C4-2B (cell line): Measurements from ENCODE around the gene ULK1.

Experiments used
- H3K27ac ChIP-seq: fragments of 450-650 bp; 2 replicates; pipeline ENCODE4 v1.5.1; 2017
- ZFX ChIP-seq: fragments of 450-650 bp; IDR thresholded peaks from 2 replicates; pipeline ENCODE4 v1.6.1; 2017
- TF ChIP-seq, protein P1 (sequence below): fragments of 450-650 bp; conservative IDR thresholded peaks from 2 replicates; pipeline ENCODE4 v1.5.1; 2017; ENCODE audit warnings: mild to moderate bottlenecking

The ULK1 gene

DNA sequence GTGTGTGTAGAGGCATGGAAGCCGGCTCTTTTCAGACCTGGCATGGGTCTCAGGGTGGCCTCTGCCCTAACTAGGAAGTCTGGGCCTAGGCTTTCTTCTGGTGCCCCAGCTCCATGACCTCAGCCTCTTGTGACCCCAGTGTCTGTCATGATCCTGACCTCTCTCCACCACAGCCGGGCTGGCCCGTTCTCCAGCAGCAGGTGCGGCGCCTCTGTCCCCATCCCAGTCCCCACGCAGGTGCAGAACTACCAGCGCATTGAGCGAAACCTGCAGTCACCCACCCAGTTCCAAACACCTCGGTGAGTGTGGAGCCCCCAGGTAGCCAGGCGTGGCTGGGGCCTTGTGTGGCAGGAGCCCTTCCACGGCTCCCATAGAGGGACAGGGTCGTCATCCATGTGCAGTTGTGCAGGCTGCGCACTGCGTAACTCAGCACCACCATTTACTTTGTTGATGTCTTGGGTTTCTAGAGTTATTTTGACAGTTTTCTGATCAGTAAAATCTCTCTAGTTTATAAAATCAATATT is 19.8 kb downstream of the ULK1 start:
- no peak for TF ChIP-seq ZFX
- TF ChIP-seq, protein P1, sequence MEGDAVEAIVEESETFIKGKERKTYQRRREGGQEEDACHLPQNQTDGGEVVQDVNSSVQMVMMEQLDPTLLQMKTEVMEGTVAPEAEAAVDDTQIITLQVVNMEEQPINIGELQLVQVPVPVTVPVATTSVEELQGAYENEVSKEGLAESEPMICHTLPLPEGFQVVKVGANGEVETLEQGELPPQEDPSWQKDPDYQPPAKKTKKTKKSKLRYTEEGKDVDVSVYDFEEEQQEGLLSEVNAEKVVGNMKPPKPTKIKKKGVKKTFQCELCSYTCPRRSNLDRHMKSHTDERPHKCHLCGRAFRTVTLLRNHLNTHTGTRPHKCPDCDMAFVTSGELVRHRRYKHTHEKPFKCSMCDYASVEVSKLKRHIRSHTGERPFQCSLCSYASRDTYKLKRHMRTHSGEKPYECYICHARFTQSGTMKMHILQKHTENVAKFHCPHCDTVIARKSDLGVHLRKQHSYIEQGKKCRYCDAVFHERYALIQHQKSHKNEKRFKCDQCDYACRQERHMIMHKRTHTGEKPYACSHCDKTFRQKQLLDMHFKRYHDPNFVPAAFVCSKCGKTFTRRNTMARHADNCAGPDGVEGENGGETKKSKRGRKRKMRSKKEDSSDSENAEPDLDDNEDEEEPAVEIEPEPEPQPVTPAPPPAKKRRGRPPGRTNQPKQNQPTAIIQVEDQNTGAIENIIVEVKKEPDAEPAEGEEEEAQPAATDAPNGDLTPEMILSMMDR, result no peak
- no peak overlapping the region for H3K27ac ChIP-seq

DNA sequence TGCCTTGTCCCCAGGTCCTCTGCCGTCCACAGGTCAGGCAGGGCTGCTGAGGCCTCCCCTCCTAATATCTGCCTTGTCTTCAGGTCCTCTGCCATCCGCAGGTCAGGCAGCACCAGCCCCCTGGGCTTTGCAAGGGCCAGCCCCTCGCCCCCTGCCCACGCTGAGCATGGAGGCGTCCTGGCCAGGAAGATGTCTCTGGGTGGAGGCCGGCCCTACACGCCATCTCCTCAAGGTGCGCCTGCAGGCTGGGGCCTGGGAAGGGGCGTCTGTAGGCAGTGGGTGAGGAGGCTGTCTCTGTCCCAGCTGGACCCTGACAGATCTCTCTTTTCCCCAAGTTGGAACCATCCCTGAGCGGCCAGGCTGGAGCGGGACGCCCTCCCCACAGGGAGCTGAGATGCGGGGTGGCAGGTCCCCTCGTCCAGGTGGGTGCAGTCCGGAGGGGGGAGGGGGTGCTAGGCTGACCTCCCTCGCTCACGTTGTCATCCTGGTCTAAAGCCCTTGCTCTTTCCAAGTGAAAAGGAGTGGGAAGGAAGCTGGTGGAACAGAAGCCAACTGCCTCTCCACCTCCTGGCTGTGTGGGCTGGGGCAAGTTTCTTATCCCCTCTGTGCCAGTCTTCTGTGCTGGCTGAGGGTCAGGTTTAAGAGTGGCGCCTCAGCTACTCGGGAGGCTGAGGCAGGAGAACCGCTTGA is 20.7 kb downstream of the ULK1 start:
- H3K27ac ChIP-seq, result no peak overlapping the region
- TF ChIP-seq, protein P1, result no peak
- no peak for TF ChIP-seq ZFX

GRCh38 chr12:131915823-131916222 is 21.4 kb downstream of the ULK1 start:
- no peak for TF ChIP-seq ZFX
- TF ChIP-seq, protein P1, result no peak
- no peak overlapping the region for H3K27ac ChIP-seq

- TF ChIP-seq ZFX, result no peak
- TF ChIP-seq, protein P1, result no peak
- H3K27ac ChIP-seq, result no peak overlapping the region
Observed at GRCh38 chr12:131916306-131917138, 22.1 kb downstream of the ULK1 start.

GRCh38 chr12:131917139-131917710 is 22.8 kb downstream of the ULK1 start:
- no peak overlapping the region for H3K27ac ChIP-seq
- TF ChIP-seq ZFX, result no peak
- TF ChIP-seq, protein P1, result no peak

- TF ChIP-seq, protein P1, result no peak
- TF ChIP-seq ZFX, result no peak
- no peak overlapping the region for H3K27ac ChIP-seq
Observed at GRCh38 chr12:131917711-131918306, 23.4 kb downstream of the ULK1 start.
